HG02870 (cell line): ENCODE data around the gene CEP19.

Experiments
- ATAC-seq: cut with Tn5 transposase; IDR thresholded peaks from one replicate; pipeline ENCODE4 v1.9.1; 2021; ENCODE audit warnings: mild to moderate bottlenecking, moderate library complexity; ENCODE audit not compliant: unreplicated experiment

CEP19 gene

GRCh38 chr3:196712514-196713413, 714 bp upstream of the CEP19 start:
- peak; percentile 50 for ATAC-seq

- no peak for ATAC-seq
Observed at GRCh38 chr3:196708467-196708866, 3.6 kb downstream of the CEP19 start.

GRCh38 chr3:196707566-196707965, 4.5 kb downstream of the CEP19 start:
- ATAC-seq, result no peak

- ATAC-seq, result no peak
Observed at GRCh38 chr3:196706731-196707130, 5.3 kb downstream of the CEP19 start.

GRCh38 chr3:196706327-196706726, 5.7 kb downstream of the CEP19 start:
- ATAC-seq, result no peak

- ATAC-seq, result no peak
Observed at GRCh38 chr3:196700801-196701200, 11.2 kb downstream of the CEP19 start.

- ATAC-seq, result no peak
Observed at GRCh38 chr3:196699749-196700148, 12.3 kb downstream of the CEP19 start.

- ATAC-seq, result no peak
Observed at GRCh38 chr3:196697270-196697669, 14.8 kb downstream of the CEP19 start.

GRCh38 chr3:196695849-196696226, 16.2 kb downstream of the CEP19 start:
- ATAC-seq, result no peak

- no peak for ATAC-seq
Observed at GRCh38 chr3:196694941-196695848, 16.9 kb downstream of the CEP19 start.

GRCh38 chr3:196694202-196694638, 17.8 kb downstream of the CEP19 start:
- ATAC-seq, result no peak

GRCh38 chr3:196691386-196691785, 20.7 kb downstream of the CEP19 start:
- no peak for ATAC-seq

- no peak for ATAC-seq
Observed at GRCh38 chr3:196689941-196690660, 21.9 kb downstream of the CEP19 start.

GRCh38 chr3:196688349-196688748, 23.7 kb downstream of the CEP19 start:
- ATAC-seq, result no peak

- ATAC-seq, result no peak
Observed at GRCh38 chr3:196686436-196686835, 25.6 kb downstream of the CEP19 start.

- ATAC-seq, result peak; percentile 78
Observed at GRCh38 chr3:196684548-196685407, 27.3 kb downstream of the CEP19 start.

- ATAC-seq, result no peak
Observed at GRCh38 chr3:196677931-196678330, 34.1 kb downstream of the CEP19 start.

GRCh38 chr3:196677353-196677752, 34.7 kb downstream of the CEP19 start:
- ATAC-seq, result no peak

- ATAC-seq, result no peak
Observed at GRCh38 chr3:196673632-196674031, 38.4 kb downstream of the CEP19 start.

GRCh38 chr3:196670339-196670738, 41.7 kb downstream of the CEP19 start:
- no peak for ATAC-seq
